Uterus (tissue), 2 donors: ENCODE data around the gene ICA1L.

Experiments used
- CTCF ChIP-seq, 4 experiments: fragments of 200-600 bp in 2 of 4; fragments of 450-650 bp in 2 of 4; sonication (generic) in 2 of 4; IDR thresholded peaks; one replicate each; pipeline ENCODE4 v1.5.1; 2016 to 2019; ENCODE audit warnings: antibody characterized with exemption in 4 of 4, mild to moderate bottlenecking in 2 of 4, moderate library complexity in 1 of 4
- POLR2A ChIP-seq, 2 donors: fragments of 450-650 bp; IDR thresholded peaks; one replicate each; pipeline ENCODE4 v1.6.1; 2016; ENCODE audit warnings: antibody characterized with exemption in 2 of 2, mild to moderate bottlenecking in 1 of 2, moderate library complexity in 1 of 2

- TF ChIP-seq CTCF (IDR thresholded peaks at IDR 0.05) (no peak), POLR2A (IDR thresholded peaks at IDR 0.05) (no peak)
Measured at GRCh38 chr2:202764991-202765390, 106.6 kb downstream of the ICA1L start.
